AG09309 (cell line): Measurements from ENCODE around the gene LAMA2.
"Not testable (repeated sequence)": the region's sequence is repeated elsewhere in the genome, so short reads cannot be mapped to it uniquely, and the experiment has no call there.

Source experiments
- DNase-seq: peaks from one replicate; pipeline ENCODE4 v3.0.0-alpha.2; 2010; ENCODE audit warnings: low read depth
- H3K4me3 ChIP-seq: 2 replicates; pipeline ENCODE4 v1.5.1; 2011; ENCODE audit warnings: mild to moderate bottlenecking, low read depth, low read length, moderate library complexity; ENCODE audit not compliant: control insufficient read depth
- TF ChIP-seq, protein P1 (sequence below): IDR thresholded peaks from 2 replicates; pipeline ENCODE4 v1.5.1; 2011; ENCODE audit warnings: mild to moderate bottlenecking, low read depth, low read length, inconsistent platforms; ENCODE audit not compliant: insufficient read depth, control insufficient read depth; ENCODE audit errors: missing control alignments

LAMA2 gene

DNA sequence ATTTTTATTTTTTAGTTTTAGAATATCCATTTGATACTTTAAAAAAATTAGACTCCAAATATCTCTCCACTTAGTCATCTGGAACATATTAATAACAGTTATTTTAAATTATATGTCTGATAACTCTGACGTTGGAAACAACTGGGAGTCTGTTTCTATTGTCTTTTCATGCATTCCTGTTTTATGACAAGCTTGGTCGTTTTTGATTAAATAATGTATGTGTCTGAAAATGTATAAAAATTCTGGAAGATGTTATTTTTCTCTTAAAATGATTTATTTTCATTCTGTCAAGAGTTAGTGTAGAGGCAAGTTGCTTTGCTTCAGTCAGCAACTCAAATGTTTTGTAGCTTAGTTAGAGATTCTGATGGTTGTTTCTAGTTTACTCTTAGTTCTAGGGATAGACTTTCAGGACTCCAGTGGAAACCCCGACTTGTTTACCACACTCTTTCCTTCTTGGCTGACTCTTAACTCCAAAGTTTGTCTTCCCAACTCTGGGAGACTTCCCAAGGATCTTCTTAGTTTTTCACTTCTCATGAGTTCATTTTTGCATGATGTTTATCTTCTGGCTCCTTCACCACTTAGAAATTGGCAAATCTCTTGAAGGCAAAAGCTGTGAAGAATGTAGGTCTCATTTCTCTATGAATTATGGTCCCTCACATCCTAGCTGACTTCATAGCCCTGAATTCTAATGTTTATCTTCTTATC, 190.9 kb downstream of the LAMA2 start:
- DNase-seq, result no peak
- TF ChIP-seq, protein P1, sequence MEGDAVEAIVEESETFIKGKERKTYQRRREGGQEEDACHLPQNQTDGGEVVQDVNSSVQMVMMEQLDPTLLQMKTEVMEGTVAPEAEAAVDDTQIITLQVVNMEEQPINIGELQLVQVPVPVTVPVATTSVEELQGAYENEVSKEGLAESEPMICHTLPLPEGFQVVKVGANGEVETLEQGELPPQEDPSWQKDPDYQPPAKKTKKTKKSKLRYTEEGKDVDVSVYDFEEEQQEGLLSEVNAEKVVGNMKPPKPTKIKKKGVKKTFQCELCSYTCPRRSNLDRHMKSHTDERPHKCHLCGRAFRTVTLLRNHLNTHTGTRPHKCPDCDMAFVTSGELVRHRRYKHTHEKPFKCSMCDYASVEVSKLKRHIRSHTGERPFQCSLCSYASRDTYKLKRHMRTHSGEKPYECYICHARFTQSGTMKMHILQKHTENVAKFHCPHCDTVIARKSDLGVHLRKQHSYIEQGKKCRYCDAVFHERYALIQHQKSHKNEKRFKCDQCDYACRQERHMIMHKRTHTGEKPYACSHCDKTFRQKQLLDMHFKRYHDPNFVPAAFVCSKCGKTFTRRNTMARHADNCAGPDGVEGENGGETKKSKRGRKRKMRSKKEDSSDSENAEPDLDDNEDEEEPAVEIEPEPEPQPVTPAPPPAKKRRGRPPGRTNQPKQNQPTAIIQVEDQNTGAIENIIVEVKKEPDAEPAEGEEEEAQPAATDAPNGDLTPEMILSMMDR, result no peak

DNA sequence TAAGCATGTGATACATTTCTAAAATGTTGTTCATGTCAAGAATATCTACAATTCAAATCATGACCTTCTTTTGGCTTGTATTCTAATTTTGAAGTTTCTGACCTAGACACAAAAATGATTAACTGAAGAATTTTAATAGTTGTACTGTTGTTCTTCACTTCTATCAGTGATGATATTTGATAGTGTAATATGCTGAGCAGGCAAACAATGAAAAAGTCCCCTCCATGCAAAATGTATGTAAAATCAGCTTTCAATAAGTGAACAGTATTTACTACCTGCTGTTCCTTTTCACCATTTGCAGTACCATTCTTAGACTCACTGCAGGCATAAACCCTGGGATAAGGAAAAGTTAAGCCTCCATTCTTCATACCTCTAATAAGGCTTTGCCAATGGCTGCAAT, 201.5 kb downstream of the LAMA2 start:
- DNase-seq, result no peak
- TF ChIP-seq, protein P1, result no peak
- H3K4me3 ChIP-seq, result no peak overlapping the region

More for the DNA sequence above, 190.9 kb downstream of the LAMA2 start:
- no peak overlapping the region for H3K4me3 ChIP-seq

DNA sequence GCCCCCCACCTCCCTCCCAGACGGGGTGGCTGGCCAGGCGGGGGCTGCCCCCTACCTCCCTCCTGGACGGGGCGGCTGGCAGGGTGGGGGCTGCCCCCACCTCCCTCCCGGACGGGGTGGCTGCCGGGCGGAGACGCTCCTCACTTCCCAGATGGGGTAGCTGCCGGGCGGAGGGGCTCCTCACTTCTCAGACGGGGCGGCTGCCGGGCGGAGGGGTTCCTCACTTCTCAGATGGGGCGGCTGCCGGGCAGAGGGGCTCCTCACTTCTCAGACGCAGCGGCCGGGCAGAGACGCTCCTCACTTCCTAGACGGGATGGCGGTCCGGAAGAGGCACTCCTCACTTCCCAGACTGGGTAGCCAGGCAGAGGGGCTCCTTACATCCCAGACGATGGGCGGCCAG, 205.5 kb downstream of the LAMA2 start:
- not testable (repeated sequence) for DNase-seq, H3K4me3 ChIP-seq

DNA sequence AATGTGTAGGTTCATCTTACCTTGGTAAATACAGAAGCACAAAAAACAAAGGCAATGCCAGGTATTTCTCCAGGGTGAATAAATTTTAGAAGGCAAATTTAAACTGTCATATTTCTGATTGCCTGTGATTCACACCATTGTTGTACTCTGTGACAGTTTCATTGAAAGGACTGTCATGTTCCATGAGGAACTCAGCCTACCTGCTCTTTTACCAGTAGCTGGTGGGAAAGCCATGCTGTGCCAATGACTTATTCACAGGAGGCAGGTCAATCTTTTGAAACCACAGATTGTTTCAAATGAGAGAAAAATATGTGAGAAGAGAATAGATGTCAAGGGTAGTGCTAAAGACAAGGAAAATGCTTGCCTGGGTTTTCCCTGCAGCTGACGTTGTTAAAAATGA, 206.4 kb downstream of the LAMA2 start:
- TF ChIP-seq, protein P1, result no peak
- DNase-seq, result no peak
- no peak overlapping the region for H3K4me3 ChIP-seq

DNA sequence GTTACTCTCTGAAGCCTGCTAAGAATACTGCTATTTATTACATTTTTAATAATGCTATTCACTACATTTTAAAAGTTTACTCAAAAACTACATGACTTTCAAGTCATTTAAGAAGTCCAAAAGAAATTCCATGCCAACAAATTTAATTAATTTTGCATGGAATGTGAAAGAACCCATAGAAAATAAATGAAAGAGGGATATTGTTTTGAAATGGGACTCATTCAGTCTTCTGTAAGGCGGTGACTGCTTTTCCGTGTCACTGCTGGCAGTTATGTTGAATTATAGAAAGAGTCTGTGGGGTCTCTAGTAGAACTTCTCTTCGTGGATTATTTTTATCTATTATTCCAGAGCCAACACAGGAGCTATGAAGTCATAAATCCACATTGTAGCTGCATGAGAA, 211.2 kb downstream of the LAMA2 start:
- TF ChIP-seq, protein P1, result no peak
- no peak overlapping the region for H3K4me3 ChIP-seq
- DNase-seq, result no peak

DNA sequence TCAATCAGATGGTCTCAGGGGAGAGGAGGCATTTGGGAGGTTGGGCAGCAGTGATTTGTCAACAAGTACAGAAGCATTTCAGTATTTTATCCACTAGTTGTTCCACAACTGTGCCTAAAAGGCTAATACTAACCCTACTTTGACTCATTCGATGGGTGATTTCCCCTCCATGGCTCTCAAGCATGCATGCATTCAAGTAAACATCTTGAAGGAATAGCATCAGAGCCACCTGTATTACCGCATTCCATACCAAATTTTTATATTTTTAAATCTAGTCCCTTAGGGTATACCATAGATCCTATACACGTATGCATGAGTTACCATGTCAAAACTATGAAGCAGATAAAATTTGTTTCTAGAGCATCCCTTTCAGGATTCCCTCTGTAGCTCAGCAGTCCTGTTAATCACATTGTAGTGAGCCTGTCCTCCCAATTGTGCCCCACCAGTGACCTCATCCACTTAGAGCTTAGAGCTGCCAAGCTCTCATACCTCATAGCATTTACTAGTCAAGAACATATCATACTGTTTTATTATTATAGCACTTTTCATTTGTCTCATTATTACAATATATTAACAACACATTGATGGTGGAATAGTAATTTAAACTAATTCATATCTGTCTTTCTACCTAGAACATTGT, 213.8 kb downstream of the LAMA2 start:
- no peak overlapping the region for H3K4me3 ChIP-seq
- TF ChIP-seq, protein P1, result no peak

DNA sequence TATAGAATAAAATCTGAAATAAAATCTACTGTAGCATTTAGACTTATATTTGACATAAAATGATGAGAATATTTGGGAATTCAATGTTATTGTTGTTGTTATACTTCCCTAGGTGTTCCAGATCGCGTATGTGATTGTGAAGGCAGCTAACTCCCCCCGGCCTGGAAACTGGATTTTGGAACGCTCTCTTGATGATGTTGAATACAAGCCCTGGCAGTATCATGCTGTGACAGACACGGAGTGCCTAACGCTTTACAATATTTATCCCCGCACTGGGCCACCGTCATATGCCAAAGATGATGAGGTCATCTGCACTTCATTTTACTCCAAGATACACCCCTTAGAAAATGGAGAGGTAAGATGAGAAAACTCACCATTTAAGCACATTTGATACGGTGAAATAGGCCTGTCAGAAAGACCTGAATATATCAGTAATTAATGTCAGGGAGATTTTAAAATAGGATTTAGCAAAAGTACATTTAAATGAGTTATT, 215.2 kb downstream of the LAMA2 start:
- TF ChIP-seq, protein P1, result no peak
- DNase-seq, result no peak
- no peak overlapping the region for H3K4me3 ChIP-seq

More for the DNA sequence above, 213.8 kb downstream of the LAMA2 start:
- DNase-seq, result no peak
